Tibial nerve (tissue), 4 donors: ENCODE data around the gene DUOX2.
"Not testable (repeated sequence)": the region's sequence is repeated elsewhere in the genome, so short reads cannot be mapped to it uniquely, and the experiment has no call there.

Experiments
- EP300 ChIP-seq, 2 donors: sonication (generic); formaldehyde crosslinking; IDR thresholded peaks; one replicate each; pipeline ENCODE4 v1.6.1; 2017; ENCODE audit warnings: antibody characterized with exemption in 2 of 2, mild to moderate bottlenecking in 1 of 2
- POLR2A ChIP-seq, 2 donors: fragments of 450-650 bp; IDR thresholded peaks; one replicate each; pipeline ENCODE4 v1.6.1; 2017; ENCODE audit warnings: antibody characterized with exemption in 2 of 2, mild to moderate bottlenecking in 2 of 2, moderate library complexity in 2 of 2
- TF ChIP-seq, protein P1 (sequence below), 5 experiments: fragments of 200-600 bp in 3 of 5; fragments of 450-650 bp in 2 of 5; sonication (generic) in 3 of 5; IDR thresholded peaks; one replicate each; pipeline ENCODE4 v1.5.1; 2016 to 2019; ENCODE audit warnings: antibody characterized with exemption in 5 of 5, mild to moderate bottlenecking in 3 of 5, moderate library complexity in 2 of 5

DNA sequence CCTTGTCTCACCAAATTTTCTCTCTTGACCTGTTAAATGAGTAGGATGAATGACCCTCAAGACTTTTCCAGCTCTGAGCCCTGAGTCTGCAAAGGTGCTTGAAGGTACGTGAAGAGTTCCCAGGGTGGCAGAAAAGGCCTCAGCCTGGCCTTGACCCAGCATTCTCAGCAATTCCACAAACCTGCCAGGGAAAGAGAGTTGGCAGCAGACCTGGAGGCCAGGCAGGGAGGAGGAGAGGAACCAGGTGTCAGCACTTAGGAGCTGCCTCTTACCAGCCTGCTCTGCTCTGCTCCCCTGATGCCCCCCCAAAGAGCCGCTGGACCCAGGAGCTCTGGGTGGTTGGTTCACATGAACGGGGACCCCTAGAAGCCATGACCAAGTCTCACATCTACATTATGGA, 33.4 kb downstream of the DUOX2 start:
- TF ChIP-seq, protein P1, sequence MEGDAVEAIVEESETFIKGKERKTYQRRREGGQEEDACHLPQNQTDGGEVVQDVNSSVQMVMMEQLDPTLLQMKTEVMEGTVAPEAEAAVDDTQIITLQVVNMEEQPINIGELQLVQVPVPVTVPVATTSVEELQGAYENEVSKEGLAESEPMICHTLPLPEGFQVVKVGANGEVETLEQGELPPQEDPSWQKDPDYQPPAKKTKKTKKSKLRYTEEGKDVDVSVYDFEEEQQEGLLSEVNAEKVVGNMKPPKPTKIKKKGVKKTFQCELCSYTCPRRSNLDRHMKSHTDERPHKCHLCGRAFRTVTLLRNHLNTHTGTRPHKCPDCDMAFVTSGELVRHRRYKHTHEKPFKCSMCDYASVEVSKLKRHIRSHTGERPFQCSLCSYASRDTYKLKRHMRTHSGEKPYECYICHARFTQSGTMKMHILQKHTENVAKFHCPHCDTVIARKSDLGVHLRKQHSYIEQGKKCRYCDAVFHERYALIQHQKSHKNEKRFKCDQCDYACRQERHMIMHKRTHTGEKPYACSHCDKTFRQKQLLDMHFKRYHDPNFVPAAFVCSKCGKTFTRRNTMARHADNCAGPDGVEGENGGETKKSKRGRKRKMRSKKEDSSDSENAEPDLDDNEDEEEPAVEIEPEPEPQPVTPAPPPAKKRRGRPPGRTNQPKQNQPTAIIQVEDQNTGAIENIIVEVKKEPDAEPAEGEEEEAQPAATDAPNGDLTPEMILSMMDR (IDR thresholded peaks at IDR 0.05), result not testable (repeated sequence)
- not testable (repeated sequence) for TF ChIP-seq POLR2A, EP300 (IDR thresholded peaks at IDR 0.05)
